Lung (tissue), 12 donors: ENCODE data around the gene SSBP3. TPM values are rescaled to one million over a fixed set of nuclear protein-coding genes. Genes with fewer than 3 reads are reported as not detected.

Source experiments
- ATAC-seq: fragments of 200-7000 bp; cut with Tn5 transposase; one replicate; pipeline ENCODE4 v1.9.1; 2020; ENCODE audit warnings: moderate number of reproducible peaks; ENCODE audit not compliant: insufficient read depth, low FRiP score
- DNase-seq, 3 donors: peaks; one replicate each; pipeline ENCODE4 v3.0.0-alpha.2; 2013 to 2017
- H3K27ac ChIP-seq, 2 donors: one replicate each; pipeline ENCODE4 v1.5.1; 2013; ENCODE audit warnings: mild to moderate bottlenecking in 2 of 2, moderate library complexity in 2 of 2, control low read depth in 1 of 2, inconsistent platforms in 1 of 2, low read depth in 1 of 2, low read length in 1 of 2
- H3K27me3 ChIP-seq, 3 donors: one replicate each; pipeline ENCODE4 v1.5.1; 2013; ENCODE audit warnings: low read length in 2 of 3; ENCODE audit not compliant: control insufficient read depth in 3 of 3, insufficient read depth in 3 of 3
- H3K36me3 ChIP-seq, 4 donors: one replicate each; pipeline ENCODE4 v1.5.1; 2013; ENCODE audit warnings: low read length in 4 of 4, mild to moderate bottlenecking in 1 of 4, moderate library complexity in 1 of 4; ENCODE audit not compliant: control insufficient read depth in 4 of 4, insufficient read depth in 4 of 4
- H3K4me1 ChIP-seq, 5 donors: one replicate each; pipeline ENCODE4 v1.5.1; 2013; ENCODE audit warnings: low read length in 5 of 5, mild to moderate bottlenecking in 2 of 5, moderate library complexity in 1 of 5; ENCODE audit not compliant: control insufficient read depth in 5 of 5, insufficient read depth in 5 of 5
- H3K4me3 ChIP-seq: one replicate; pipeline ENCODE4 v1.5.1; 2013; ENCODE audit warnings: mild to moderate bottlenecking, control low read depth, moderate library complexity
- H3K9ac ChIP-seq, 2 donors: one replicate each; pipeline ENCODE4 v1.5.1; 2013; ENCODE audit warnings: low read length in 2 of 2, control low read depth in 1 of 2; ENCODE audit not compliant: insufficient read depth in 1 of 2
- H3K9me3 ChIP-seq, 4 donors: one replicate each; pipeline ENCODE4 v1.5.1; 2013; ENCODE audit warnings: low read length in 3 of 4, mild to moderate bottlenecking in 1 of 4, moderate library complexity in 1 of 4; ENCODE audit not compliant: control insufficient read depth in 4 of 4, insufficient read depth in 3 of 4
- CTCF ChIP-seq: IDR thresholded peaks from 2 replicates; pipeline ENCODE4 v1.5.1; 2012; ENCODE audit warnings: mild to moderate bottlenecking; ENCODE audit errors: control extremely low read depth, extremely low read depth
- WGBS, 2 donors: extraction: QIAGEN DNeasy Blood & Tissue Kit; methylation state at CpG; one replicate each; pipeline ENCODE4 v1.1.7; 2013; 5-methylcytosine and 5-hydroxymethylcytosine counted together
- polyA plus RNA-seq, 2 donors: library from polyadenylated mRNA; stranded (reverse); fragments of 200-250 nt; gene quantifications; one replicate each; pipeline ENCODE4 v1.2.1, GENCODE V29; 2013
- total RNA-seq, 2 donors: library from RNA; depleted of rRNA in 1 of 2; stranded (reverse); fragments of >200 nt in 1 of 2; gene quantifications; one replicate each; pipeline ENCODE4 v1.2.1, GENCODE V29; 2014 to 2021
- donor health status: control.
- donor health status: control.
- donor health status: Bipolar disorder and iron deficiency.
- donor health status: healthy.
- donor health status: DM: yes; HTN: yes; CAD: no.

Gene SSBP3
- total and polyA plus RNA-seq, 4 donors: 15.9 to 47.8 (median 34.8) TPM

- 88 to 94% methylated on average over 7 of the region's 7 CpGs for WGBS, 2 donors
- TF ChIP-seq CTCF: no peak
- no peaks in the 10 kb centered on the region for H3K27me3 ChIP-seq
- no peak overlapping the region for H3K27ac ChIP-seq
- H3K9ac ChIP-seq: no peak overlapping the region
- DNase-seq (no peak), ATAC-seq (no peak)
- peaks cover 6 to 42% (median 18%) of the 10 kb centered on the region in 5 donors for H3K4me1 ChIP-seq
- no peaks in the 10 kb centered on the region for H3K9me3 ChIP-seq
- H3K36me3 ChIP-seq: no peaks in the 10 kb centered on the region
- no peak overlapping the region for H3K4me3 ChIP-seq
Measured at GRCh38 chr1:54305906-54306514, 100.2 kb downstream of the SSBP3 start.

- WGBS, 2 donors: 88 to 97% methylated on average over 2 of the region's 2 CpGs
Measured at GRCh38 chr1:54304518-54304917, 101.7 kb downstream of the SSBP3 start.

GRCh38 chr1:54302951-54303843, 103.0 kb downstream of the SSBP3 start:
- no peaks in the 10 kb centered on the region for H3K36me3 ChIP-seq
- ATAC-seq (no peak), DNase-seq (peak in 2 of 3 donors; percentile 38 to 51)
- peaks cover 12 to 45% (median 23%) of the 10 kb centered on the region in 5 donors for H3K4me1 ChIP-seq
- no peak overlapping the region for H3K27ac ChIP-seq
- no peak overlapping the region for H3K4me3 ChIP-seq
- H3K27me3 ChIP-seq: no peaks in the 10 kb centered on the region
- no peaks in the 10 kb centered on the region for H3K9me3 ChIP-seq
- TF ChIP-seq CTCF: no peak
- H3K9ac ChIP-seq: no peak overlapping the region
- WGBS, 2 donors: 86 to 87% methylated on average over 22 of the region's 22 CpGs

More at GRCh38 chr1:54304518-54304917, 101.7 kb downstream of the SSBP3 start:
- no peak for DNase-seq
- no peaks in the 10 kb centered on the region for H3K27me3 ChIP-seq
- H3K36me3 ChIP-seq: no peaks in the 10 kb centered on the region
- no peaks in the 10 kb centered on the region for H3K9me3 ChIP-seq
- H3K4me1 ChIP-seq: peaks cover 8 to 42% (median 11%) of the 10 kb centered on the region in 5 donors
- H3K9ac ChIP-seq: no peak overlapping the region
- no peak for TF ChIP-seq CTCF
- H3K4me3 ChIP-seq: no peak overlapping the region
- H3K27ac ChIP-seq: no peak overlapping the region
- no peak for ATAC-seq
